ENCODE data around the gene PRR33.
A peak's percentile ranks its signal among the peaks of the same experiment; 100 is the strongest.
"Not testable (repeated sequence)": the region's sequence is repeated elsewhere in the genome, so short reads cannot be mapped to it uniquely, and the experiment has no call there.

The PRR33 gene

GRCh38 chr11:1889224-1889930, 2.3 kb downstream of the PRR33 start:
- peak; percentile 43 to 56 (median 50) for DNase-seq (ENCODE audit: low read depth in 3 of 3)

- DNase-seq (ENCODE audit: low read depth in 3 of 3): no peak
Observed at GRCh38 chr11:1888811-1889210, 2.9 kb downstream of the PRR33 start.

- DNase-seq (ENCODE audit: low read depth in 3 of 3): no peak
Observed at GRCh38 chr11:1888347-1888753, 3.3 kb downstream of the PRR33 start.

- no peak for DNase-seq (ENCODE audit: low read depth in 3 of 3)
Observed at GRCh38 chr11:1887451-1888346, 4.0 kb downstream of the PRR33 start.

GRCh38 chr11:1886551-1886950, 5.1 kb downstream of the PRR33 start:
- DNase-seq (ENCODE audit: low read depth in 3 of 3): not testable (repeated sequence)

- DNase-seq (ENCODE audit: low read depth in 3 of 3): no peak
Observed at GRCh38 chr11:1884303-1884700, 7.4 kb downstream of the PRR33 start.

- DNase-seq (ENCODE audit: low read depth in 3 of 3): no peak
Observed at GRCh38 chr11:1883346-1884302, 8.1 kb downstream of the PRR33 start.

GRCh38 chr11:1882265-1883238, 9.1 kb downstream of the PRR33 start:
- DNase-seq (ENCODE audit: low read depth in 3 of 3): peak; percentile 55 to 80 (median 63)

- no peak for DNase-seq (ENCODE audit: low read depth in 3 of 3)
Observed at GRCh38 chr11:1881442-1882264, 10.0 kb downstream of the PRR33 start.

- DNase-seq (ENCODE audit: low read depth in 3 of 3): no peak
Observed at GRCh38 chr11:1880746-1881441, 10.8 kb downstream of the PRR33 start.

GRCh38 chr11:1879941-1880720, 11.6 kb downstream of the PRR33 start:
- no peak for DNase-seq (ENCODE audit: low read depth in 3 of 3)

GRCh38 chr11:1879342-1879940, 12.3 kb downstream of the PRR33 start:
- DNase-seq (ENCODE audit: low read depth in 3 of 3): no peak

- no peak for DNase-seq (ENCODE audit: low read depth in 3 of 3)
Observed at GRCh38 chr11:1878137-1879031, 13.3 kb downstream of the PRR33 start.

GRCh38 chr11:1877211-1878136, 14.2 kb downstream of the PRR33 start:
- DNase-seq (ENCODE audit: low read depth in 3 of 3): no peak

GRCh38 chr11:1876361-1877063, 15.2 kb downstream of the PRR33 start:
- no peak for DNase-seq (ENCODE audit: low read depth in 3 of 3)

All from stimulated activated CD4-positive, alpha-beta T cell treated with anti-CD3 and anti-CD28 coated beads, TNF-alpha, amount 100 ng/mL, for 4 hours (primary cell).